GM13977 (cell line): Measurements from ENCODE around the gene URGCP.

ENCODE experiments used
- DNase-seq: peaks from one replicate; pipeline ENCODE4 v3.0.0; 2012; ENCODE audit warnings: low spot score
- CTCF ChIP-seq: IDR thresholded peaks from 2 replicates; pipeline ENCODE4 v1.5.1; 2012; ENCODE audit warnings: mild to moderate bottlenecking, control low read depth; ENCODE audit not compliant: insufficient read depth; ENCODE audit errors: extremely low read depth, missing control alignments
- in situ Hi-C: fragments of 300-500 bp; cut with MboI; formaldehyde crosslinking; loops from one replicate; pipeline ENCODE4 v1.12.0; 2022; ENCODE audit warnings: low sequenced_read_pairs, low pct_unique_long_range_greater_than_20kb, mixed read lengths, inconsistent platforms; ENCODE audit not compliant: unreplicated experiment

The URGCP gene

GRCh38 chr7:43906331-43907010, at the start of gene URGCP:
TSS of gene URGCP (minus strand) at chr7:43906596. CDS start at chr7:43906575, 21 bp downstream.
- in situ Hi-C loops: no loop called here
- no peak for TF ChIP-seq CTCF
- peak; percentile 91 for DNase-seq

GRCh38 chr7:43956027-43956426, 49.6 kb upstream of the URGCP start:
- DNase-seq: no peak
- no peak for TF ChIP-seq CTCF
- in situ Hi-C loops: no loop called here

GRCh38 chr7:43954524-43955228, 48.3 kb upstream of the URGCP start:
- in situ Hi-C loops: no loop called here
- peak; percentile 55 for TF ChIP-seq CTCF
- peak; percentile 63 for DNase-seq

GRCh38 chr7:43953071-43953470, 46.7 kb upstream of the URGCP start:
- TF ChIP-seq CTCF: no peak
- in situ Hi-C loops: no loop called here
- no peak for DNase-seq

GRCh38 chr7:43952028-43952427, 45.6 kb upstream of the URGCP start:
- DNase-seq: no peak
- TF ChIP-seq CTCF: no peak
- in situ Hi-C loops: no loop called here

GRCh38 chr7:43944286-43944685, 37.9 kb upstream of the URGCP start:
- DNase-seq: no peak
- TF ChIP-seq CTCF: no peak
- in situ Hi-C loops: no loop called here
